Measurements from ENCODE around the gene RNF212. TPM values are rescaled to one million over a fixed set of nuclear protein-coding genes. Genes with fewer than 3 reads are reported as not detected.

Gene RNF212
- total RNA-seq, 1 donor from 2014 or later, result 9.1 TPM

DNA sequence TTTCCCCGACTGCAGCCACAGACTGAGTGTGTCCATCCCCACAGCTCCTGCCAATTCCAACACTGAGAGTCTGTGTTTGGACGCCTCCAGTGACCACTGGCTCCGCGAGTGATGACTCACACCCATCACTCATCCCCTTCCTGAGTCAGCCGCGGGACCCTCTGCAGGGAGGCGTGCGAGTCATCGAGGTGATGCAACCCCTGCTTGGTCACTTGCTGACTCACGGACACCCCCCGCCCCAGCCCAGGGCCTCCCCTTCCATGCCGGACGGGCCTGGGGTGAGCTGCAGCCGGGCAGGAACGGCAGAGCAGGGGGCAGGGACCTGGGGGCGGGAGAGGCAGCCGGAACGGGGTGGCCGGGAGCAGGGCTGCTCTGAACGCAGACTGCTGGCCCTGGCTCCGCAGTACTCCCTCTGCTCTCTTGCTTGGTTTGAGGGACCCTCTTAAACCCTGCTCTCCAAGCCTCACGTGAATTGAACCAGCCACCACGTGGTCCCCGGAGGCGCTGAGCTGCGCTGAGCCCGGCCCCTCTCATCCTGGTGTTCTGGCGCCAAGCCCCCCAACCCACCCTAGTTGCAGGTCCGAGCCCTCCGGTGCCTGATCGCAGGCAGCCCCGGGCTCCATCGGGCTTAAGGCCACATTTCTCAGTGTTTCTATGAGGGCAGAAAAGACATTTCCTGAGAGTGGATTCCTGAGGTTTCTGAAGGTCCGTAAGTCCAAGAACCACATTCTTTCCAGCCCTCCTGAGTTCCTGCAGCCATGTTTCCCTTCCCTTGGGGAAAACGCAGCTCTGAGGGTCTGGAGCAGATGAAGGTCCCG is 69.5 kb downstream of the RNF212 start:
- Mint-ChIP-seq H3K36me3 (ENCODE audit: low read depth) (no peaks in the 10 kb centered on the region), H3K4me1 (ENCODE audit: low read depth) (peaks cover 74% of the 10 kb centered on the region), H3K27me3 (ENCODE audit: low read depth) (no peaks in the 10 kb centered on the region), H3K27ac (ENCODE audit: unreplicated experiment) (peak overlapping the region; percentile 96), H3K4me3 (ENCODE audit: unreplicated experiment) (peak overlapping the region; percentile 57), H3K9me3 (ENCODE audit: low read depth) (no peaks in the 10 kb centered on the region)
- TF ChIP-seq, protein P1, sequence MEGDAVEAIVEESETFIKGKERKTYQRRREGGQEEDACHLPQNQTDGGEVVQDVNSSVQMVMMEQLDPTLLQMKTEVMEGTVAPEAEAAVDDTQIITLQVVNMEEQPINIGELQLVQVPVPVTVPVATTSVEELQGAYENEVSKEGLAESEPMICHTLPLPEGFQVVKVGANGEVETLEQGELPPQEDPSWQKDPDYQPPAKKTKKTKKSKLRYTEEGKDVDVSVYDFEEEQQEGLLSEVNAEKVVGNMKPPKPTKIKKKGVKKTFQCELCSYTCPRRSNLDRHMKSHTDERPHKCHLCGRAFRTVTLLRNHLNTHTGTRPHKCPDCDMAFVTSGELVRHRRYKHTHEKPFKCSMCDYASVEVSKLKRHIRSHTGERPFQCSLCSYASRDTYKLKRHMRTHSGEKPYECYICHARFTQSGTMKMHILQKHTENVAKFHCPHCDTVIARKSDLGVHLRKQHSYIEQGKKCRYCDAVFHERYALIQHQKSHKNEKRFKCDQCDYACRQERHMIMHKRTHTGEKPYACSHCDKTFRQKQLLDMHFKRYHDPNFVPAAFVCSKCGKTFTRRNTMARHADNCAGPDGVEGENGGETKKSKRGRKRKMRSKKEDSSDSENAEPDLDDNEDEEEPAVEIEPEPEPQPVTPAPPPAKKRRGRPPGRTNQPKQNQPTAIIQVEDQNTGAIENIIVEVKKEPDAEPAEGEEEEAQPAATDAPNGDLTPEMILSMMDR (IDR thresholded peaks at IDR 0.05), result no peak
- DNase-seq (ENCODE audit: low spot score), result peak; percentile 99

DNA sequence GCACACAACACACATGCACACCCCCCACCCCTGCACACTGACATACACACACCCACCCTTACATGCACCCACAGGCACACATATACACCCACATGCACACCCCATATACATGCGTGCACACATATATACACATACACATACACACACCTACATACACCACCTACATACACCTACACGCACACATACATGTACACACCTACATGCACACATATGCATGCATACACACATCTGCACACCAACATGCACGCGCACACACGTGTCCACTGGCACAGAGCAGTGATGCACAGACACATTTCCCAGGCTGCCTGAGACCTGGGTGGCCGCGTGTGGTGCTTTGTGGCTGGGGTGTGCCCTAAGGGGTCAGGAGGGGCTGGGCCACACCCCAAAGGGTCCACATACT is 70.2 kb downstream of the RNF212 start:
- Mint-ChIP-seq H3K4me3 (ENCODE audit: unreplicated experiment) (peak overlapping the region; percentile 25), H3K27me3 (ENCODE audit: low read depth) (no peaks in the 10 kb centered on the region), H3K4me1 (ENCODE audit: low read depth) (peaks cover 73% of the 10 kb centered on the region), H3K36me3 (ENCODE audit: low read depth) (no peaks in the 10 kb centered on the region), H3K27ac (ENCODE audit: unreplicated experiment) (peak overlapping the region; percentile 96), H3K9me3 (ENCODE audit: low read depth) (no peaks in the 10 kb centered on the region)
- DNase-seq (ENCODE audit: low spot score), result no peak
- TF ChIP-seq, protein P1 (IDR thresholded peaks at IDR 0.05), result no peak

DNA sequence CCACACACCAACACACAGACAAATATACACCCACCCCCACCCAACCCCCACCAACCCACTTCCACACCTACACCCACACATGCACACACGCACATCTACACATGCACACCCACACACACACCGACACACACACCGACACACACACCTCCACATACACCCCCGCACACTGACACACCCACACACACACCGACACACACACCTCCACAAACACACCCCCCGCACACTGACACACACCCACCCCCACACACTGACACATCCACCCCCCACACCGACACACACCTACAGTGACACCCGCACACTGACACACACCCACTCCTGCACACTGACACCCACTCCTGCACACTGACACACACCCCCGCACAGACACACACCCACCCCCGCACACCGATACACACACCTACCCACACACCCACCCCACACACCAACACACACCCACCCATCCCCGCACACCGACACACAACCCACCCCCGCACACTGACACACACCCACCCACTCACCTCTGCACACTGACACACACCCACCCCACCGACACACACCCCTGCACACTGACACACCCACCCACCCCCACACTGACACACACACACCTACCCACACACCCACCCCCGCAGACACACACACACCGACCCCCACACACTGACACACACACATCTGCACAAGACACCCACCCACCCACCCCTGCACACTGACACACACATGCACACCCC is 70.9 kb downstream of the RNF212 start:
- TF ChIP-seq, protein P1 (IDR thresholded peaks at IDR 0.05), result no peak
- no peaks in the 10 kb centered on the region for H3K27me3 Mint-ChIP-seq (ENCODE audit: low read depth)
- H3K4me1 Mint-ChIP-seq (ENCODE audit: low read depth), result peaks cover 67% of the 10 kb centered on the region
- H3K4me3 Mint-ChIP-seq (ENCODE audit: unreplicated experiment), result no peak overlapping the region
- DNase-seq (ENCODE audit: low spot score), result no peak
- H3K36me3 Mint-ChIP-seq (ENCODE audit: low read depth), result no peaks in the 10 kb centered on the region
- no peaks in the 10 kb centered on the region for H3K9me3 Mint-ChIP-seq (ENCODE audit: low read depth)
- H3K27ac Mint-ChIP-seq (ENCODE audit: unreplicated experiment), result peak overlapping the region; percentile 92

DNA sequence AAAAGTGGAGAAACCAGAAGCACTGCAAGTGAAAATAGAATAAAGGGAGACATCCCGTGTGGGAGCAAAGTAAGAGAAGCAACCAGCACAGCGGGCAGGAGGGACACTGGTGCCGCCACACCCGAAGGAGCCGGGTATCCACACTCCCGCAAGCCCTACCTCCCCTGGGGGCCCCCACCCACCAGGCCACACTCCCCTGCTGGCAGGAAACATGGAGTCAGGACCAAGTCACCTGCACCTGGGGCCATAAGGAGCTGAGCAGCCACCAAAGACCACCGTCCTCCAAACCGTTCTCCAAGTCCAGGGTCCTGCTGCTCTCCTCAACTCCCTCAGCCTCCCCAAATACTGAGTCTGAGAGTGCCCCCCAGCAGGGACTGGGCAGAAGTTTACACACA is 71.4 kb downstream of the RNF212 start:
- H3K36me3 Mint-ChIP-seq (ENCODE audit: low read depth), result no peaks in the 10 kb centered on the region
- no peak for DNase-seq (ENCODE audit: low spot score)
- peak overlapping the region; percentile 56 for H3K4me3 Mint-ChIP-seq (ENCODE audit: unreplicated experiment)
- TF ChIP-seq, protein P1 (IDR thresholded peaks at IDR 0.05), result no peak
- H3K27me3 Mint-ChIP-seq (ENCODE audit: low read depth), result no peaks in the 10 kb centered on the region
- no peaks in the 10 kb centered on the region for H3K9me3 Mint-ChIP-seq (ENCODE audit: low read depth)
- H3K27ac Mint-ChIP-seq (ENCODE audit: unreplicated experiment), result peak overlapping the region; percentile 92
- H3K4me1 Mint-ChIP-seq (ENCODE audit: low read depth), result peaks cover 62% of the 10 kb centered on the region

DNA sequence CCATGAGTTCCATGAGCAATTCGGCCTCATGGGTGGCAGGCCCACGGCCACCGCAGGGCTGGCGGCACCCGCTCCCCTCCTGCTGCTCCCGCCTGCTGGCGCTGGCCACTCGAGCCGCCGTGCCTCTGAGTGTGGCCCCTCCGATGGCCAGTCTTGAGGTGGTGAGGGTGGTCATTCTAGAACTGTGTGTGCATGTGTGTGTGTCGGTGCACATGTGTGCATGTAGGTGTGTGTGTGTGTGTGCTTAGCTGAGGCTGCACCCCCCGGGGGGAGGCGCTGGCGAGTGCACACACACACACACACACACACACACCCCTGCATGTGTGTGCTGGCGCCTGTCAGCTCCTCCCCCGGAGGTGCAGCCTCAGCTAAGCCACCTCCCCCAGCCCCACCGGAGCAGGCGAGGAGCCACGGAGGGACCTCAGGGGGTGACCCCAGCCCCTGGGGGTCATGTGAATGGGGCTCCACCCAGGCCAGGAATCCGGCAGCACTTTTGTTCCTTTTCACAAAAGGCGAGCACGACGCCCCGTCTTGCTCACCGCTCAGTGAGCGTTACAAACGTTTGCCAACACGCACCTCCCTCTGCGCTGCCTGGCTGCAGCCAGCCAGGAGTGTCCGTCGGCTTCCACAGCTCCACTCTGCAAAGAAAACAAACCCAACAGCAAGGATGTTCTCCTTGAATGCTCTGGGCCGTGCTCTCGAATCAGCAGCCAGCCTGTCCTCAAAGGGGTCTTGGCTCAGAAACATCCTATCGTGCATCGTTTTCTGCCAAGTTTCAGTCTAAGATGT is 72.0 kb downstream of the RNF212 start:
- no peaks in the 10 kb centered on the region for H3K27me3 Mint-ChIP-seq (ENCODE audit: low read depth)
- TF ChIP-seq, protein P1 (IDR thresholded peaks at IDR 0.05), result no peak
- H3K4me1 Mint-ChIP-seq (ENCODE audit: low read depth), result peaks cover 58% of the 10 kb centered on the region
- DNase-seq (ENCODE audit: low spot score), result no peak
- no peaks in the 10 kb centered on the region for H3K36me3 Mint-ChIP-seq (ENCODE audit: low read depth)
- H3K4me3 Mint-ChIP-seq (ENCODE audit: unreplicated experiment), result peak overlapping the region; percentile 56
- H3K9me3 Mint-ChIP-seq (ENCODE audit: low read depth), result no peaks in the 10 kb centered on the region
- H3K27ac Mint-ChIP-seq (ENCODE audit: unreplicated experiment), result peak overlapping the region; percentile 92

Measured in chondrocyte (in vitro differentiated cells).